GOT3 (cell line): Measurements from ENCODE around the gene ENDOG.
"Not testable (repeated sequence)": the region's sequence is repeated elsewhere in the genome, so short reads cannot be mapped to it uniquely, and the experiment has no call there.

Experiments used
- DNase-seq: peaks from one replicate; lab custom pipeline; 2025; ENCODE audit warnings: mixed read lengths; lab: John Stamatoyannopoulos, UW

ENDOG gene

GRCh38 chr9:128862401-128862851 lies 44.1 kb downstream of the ENDOG start:
- no peak for DNase-seq

- DNase-seq = no peak
Observed at GRCh38 chr9:128863647-128864046, 45.3 kb downstream of the ENDOG start.

- no peak for DNase-seq
Observed at GRCh38 chr9:128870128-128870940, 52.0 kb downstream of the ENDOG start.

GRCh38 chr9:128870941-128871265 lies 52.6 kb downstream of the ENDOG start:
- not testable (repeated sequence) for DNase-seq
